ENCODE results near the gene GCLC. TPM values are rescaled to one million over a fixed set of nuclear protein-coding genes. Genes with fewer than 3 reads are reported as not detected.
A peak's percentile ranks its signal among the peaks of the same experiment; 100 is the strongest.

The GCLC gene
- total RNA-seq, 2 donors from 2014 or later = 20.7 to 22.2 TPM

GRCh38 chr6:53464927-53465460 lies 79.9 kb downstream of the GCLC start:
- Mint-ChIP-seq H3K36me3 (ENCODE audit: low read depth) (no peaks in the 10 kb centered on the region), H3K4me3 (no peak overlapping the region), H3K27ac (no peak overlapping the region), H3K27me3 (peaks cover 7% of the 10 kb centered on the region), H3K4me1 (peaks cover 13% of the 10 kb centered on the region)
- ATAC-seq (no peak), DNase-seq (no peak)
- H3K9me3 ChIP-seq (ENCODE audit: control insufficient read depth, low read length, poor library complexity, severe bottlenecking) = no peaks in the 10 kb centered on the region

- H3K4me3 Mint-ChIP-seq = no peak overlapping the region
- H3K36me3 Mint-ChIP-seq (ENCODE audit: low read depth) = no peaks in the 10 kb centered on the region
- no peak for ATAC-seq
- no peak overlapping the region for H3K27ac Mint-ChIP-seq
- no peaks in the 10 kb centered on the region for H3K9me3 ChIP-seq (ENCODE audit: control insufficient read depth, low read length, poor library complexity, severe bottlenecking)
- peaks cover 7% of the 10 kb centered on the region for H3K27me3 Mint-ChIP-seq
- peaks cover 8% of the 10 kb centered on the region for H3K4me1 Mint-ChIP-seq
- no peak for DNase-seq
These were observed 80.4 kb downstream of the GCLC start for GRCh38 chr6:53464483-53464882.

GRCh38 chr6:53461696-53462095 lies 83.2 kb downstream of the GCLC start:
- Mint-ChIP-seq H3K27me3 (peaks cover 24% of the 10 kb centered on the region), H3K4me3 (no peak overlapping the region), H3K36me3 (ENCODE audit: low read depth) (no peaks in the 10 kb centered on the region), H3K4me1 (peaks cover 2% of the 10 kb centered on the region), H3K27ac (no peak overlapping the region)
- no peaks in the 10 kb centered on the region for H3K9me3 ChIP-seq (ENCODE audit: control insufficient read depth, low read length, poor library complexity, severe bottlenecking)
- no peak for DNase-seq
- peak; percentile 40 for ATAC-seq

- peaks cover 27% of the 10 kb centered on the region for H3K27me3 Mint-ChIP-seq
- no peak overlapping the region for H3K4me3 Mint-ChIP-seq
- peaks cover 2% of the 10 kb centered on the region for H3K4me1 Mint-ChIP-seq
- DNase-seq = no peak
- no peaks in the 10 kb centered on the region for H3K9me3 ChIP-seq (ENCODE audit: control insufficient read depth, low read length, poor library complexity, severe bottlenecking)
- no peaks in the 10 kb centered on the region for H3K36me3 Mint-ChIP-seq (ENCODE audit: low read depth)
- no peak overlapping the region for H3K27ac Mint-ChIP-seq
- ATAC-seq = peak; percentile 47
These were observed 83.8 kb downstream of the GCLC start for GRCh38 chr6:53461041-53461656.

GRCh38 chr6:53458105-53458866 lies 86.6 kb downstream of the GCLC start:
- no peak overlapping the region for H3K4me3 Mint-ChIP-seq

GRCh38 chr6:53456809-53457208 lies 88.1 kb downstream of the GCLC start:
- H3K36me3 Mint-ChIP-seq (ENCODE audit: low read depth) = no peaks in the 10 kb centered on the region
- H3K9me3 ChIP-seq (ENCODE audit: control insufficient read depth, low read length, poor library complexity, severe bottlenecking) = no peaks in the 10 kb centered on the region
- DNase-seq (no peak), ATAC-seq (no peak)
- peaks cover 20% of the 10 kb centered on the region for H3K27me3 Mint-ChIP-seq
- H3K4me3 Mint-ChIP-seq = no peak overlapping the region
- H3K4me1 Mint-ChIP-seq = no peaks in the 10 kb centered on the region
- no peak overlapping the region for H3K27ac Mint-ChIP-seq

More at GRCh38 chr6:53458105-53458866, 86.6 kb downstream of the GCLC start:
- H3K27ac Mint-ChIP-seq = no peak overlapping the region
- no peak for ATAC-seq
- DNase-seq = no peak
- peaks cover 2% of the 10 kb centered on the region for H3K4me1 Mint-ChIP-seq
- peaks cover 27% of the 10 kb centered on the region for H3K27me3 Mint-ChIP-seq
- no peaks in the 10 kb centered on the region for H3K9me3 ChIP-seq (ENCODE audit: control insufficient read depth, low read length, poor library complexity, severe bottlenecking)
- H3K36me3 Mint-ChIP-seq (ENCODE audit: low read depth) = no peaks in the 10 kb centered on the region

- Mint-ChIP-seq H3K4me3 (no peak overlapping the region), H3K36me3 (ENCODE audit: low read depth) (no peaks in the 10 kb centered on the region), H3K4me1 (no peaks in the 10 kb centered on the region), H3K27ac (no peak overlapping the region), H3K27me3 (peaks cover 20% of the 10 kb centered on the region)
- no peaks in the 10 kb centered on the region for H3K9me3 ChIP-seq (ENCODE audit: control insufficient read depth, low read length, poor library complexity, severe bottlenecking)
- no peak for DNase-seq
- no peak for ATAC-seq
These were observed 89.2 kb downstream of the GCLC start for GRCh38 chr6:53455678-53456077.

GRCh38 chr6:53451165-53451564 lies 93.7 kb downstream of the GCLC start:
- no peaks in the 10 kb centered on the region for H3K9me3 ChIP-seq (ENCODE audit: control insufficient read depth, low read length, poor library complexity, severe bottlenecking)
- DNase-seq (no peak), ATAC-seq (no peak)
- H3K4me1 Mint-ChIP-seq = no peaks in the 10 kb centered on the region
- H3K4me3 Mint-ChIP-seq = no peak overlapping the region
- H3K36me3 Mint-ChIP-seq (ENCODE audit: low read depth) = no peaks in the 10 kb centered on the region
- no peaks in the 10 kb centered on the region for H3K27me3 Mint-ChIP-seq
- H3K27ac Mint-ChIP-seq = no peak overlapping the region

- no peak for DNase-seq
- no peaks in the 10 kb centered on the region for H3K9me3 ChIP-seq (ENCODE audit: control insufficient read depth, low read length, poor library complexity, severe bottlenecking)
- Mint-ChIP-seq H3K4me3 (no peak overlapping the region), H3K4me1 (no peaks in the 10 kb centered on the region), H3K36me3 (ENCODE audit: low read depth) (peaks cover 2% of the 10 kb centered on the region), H3K27ac (no peak overlapping the region), H3K27me3 (peaks cover 9% of the 10 kb centered on the region)
- no peak for ATAC-seq
These were observed 97.0 kb downstream of the GCLC start for GRCh38 chr6:53447865-53448264.

Other genes with a start within 250 kb of the GCLC start
- 100 to 1,000 TPM; 121 to 147 TPM for gene ELOVL5, start 196.2 kb downstream of the GCLC start, total RNA-seq
- gene KLHL31, start 120.7 kb upstream of the GCLC start, total RNA-seq = under 1 TPM in 1 of 2 donors, not detected in 1; 0.08 TPM
- gene LRRC1, start 249.9 kb upstream of the GCLC start, total RNA-seq = 1 to 10 TPM; 2.5 to 4.0 TPM

All from T-helper 17 cell (primary cell).